HG02884 (cell line): ENCODE data around the gene TAS1R3.

Source experiments
- ATAC-seq: cut with Tn5 transposase; IDR thresholded peaks from one replicate; pipeline ENCODE4 v1.9.1; 2021; ENCODE audit warnings: mild to moderate bottlenecking, moderate library complexity; ENCODE audit not compliant: unreplicated experiment

TAS1R3 gene

GRCh38 chr1:1331068-1331965 lies at the start of gene TAS1R3:
TAS1R3 (plus strand) TSS chr1:1331280; CDS start chr1:1331346, 66 bp downstream.
- no peak for ATAC-seq

- ATAC-seq, result no peak
These were observed 49.4 kb upstream of the TAS1R3 start for GRCh38 chr1:1281533-1282321.

- ATAC-seq, result no peak
These were observed 48.1 kb upstream of the TAS1R3 start for GRCh38 chr1:1282998-1283397.

GRCh38 chr1:1283821-1284220 lies 47.3 kb upstream of the TAS1R3 start:
- ATAC-seq, result no peak

- no peak for ATAC-seq
These were observed 46.6 kb upstream of the TAS1R3 start for GRCh38 chr1:1284221-1285101.

GRCh38 chr1:1285102-1285571 lies 45.9 kb upstream of the TAS1R3 start:
- ATAC-seq, result no peak

GRCh38 chr1:1285611-1286311 lies 45.3 kb upstream of the TAS1R3 start:
- ATAC-seq, result no peak

- ATAC-seq, result no peak
These were observed 44.5 kb upstream of the TAS1R3 start for GRCh38 chr1:1286313-1287261.

GRCh38 chr1:1287288-1288110 lies 43.6 kb upstream of the TAS1R3 start:
- no peak for ATAC-seq

- ATAC-seq, result no peak
These were observed 40.8 kb upstream of the TAS1R3 start for GRCh38 chr1:1290238-1290731.

- no peak for ATAC-seq
These were observed 40.0 kb upstream of the TAS1R3 start for GRCh38 chr1:1291023-1291528.

GRCh38 chr1:1291548-1292441 lies 39.3 kb upstream of the TAS1R3 start:
- ATAC-seq, result no peak

- no peak for ATAC-seq
These were observed 38.7 kb upstream of the TAS1R3 start for GRCh38 chr1:1292442-1292779.

GRCh38 chr1:1292851-1293250 lies 38.2 kb upstream of the TAS1R3 start:
- no peak for ATAC-seq

- no peak for ATAC-seq
These were observed 37.5 kb upstream of the TAS1R3 start for GRCh38 chr1:1293263-1294249.
